ENCODE data around the gene DNAJC7.

Gene DNAJC7

DNA sequence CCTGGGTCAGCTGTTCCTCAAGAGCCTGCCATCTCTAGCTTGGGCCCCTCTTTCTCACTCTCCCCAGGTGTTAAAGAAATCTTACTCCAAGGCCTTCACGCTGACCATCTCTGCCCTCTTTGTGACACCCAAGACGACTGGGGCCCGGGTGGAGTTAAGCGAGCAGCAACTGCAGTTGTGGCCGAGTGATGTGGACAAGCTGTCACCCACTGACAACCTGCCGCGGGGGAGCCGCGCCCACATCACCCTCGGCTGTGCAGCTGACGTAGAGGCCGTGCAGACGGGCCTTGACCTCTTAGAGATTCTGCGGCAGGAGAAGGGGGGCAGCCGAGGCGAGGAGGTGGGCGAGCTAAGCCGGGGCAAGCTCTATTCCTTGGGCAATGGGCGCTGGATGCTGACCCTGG is 43.8 kb downstream of the DNAJC7 start:
- no peak for DNase-seq

DNA sequence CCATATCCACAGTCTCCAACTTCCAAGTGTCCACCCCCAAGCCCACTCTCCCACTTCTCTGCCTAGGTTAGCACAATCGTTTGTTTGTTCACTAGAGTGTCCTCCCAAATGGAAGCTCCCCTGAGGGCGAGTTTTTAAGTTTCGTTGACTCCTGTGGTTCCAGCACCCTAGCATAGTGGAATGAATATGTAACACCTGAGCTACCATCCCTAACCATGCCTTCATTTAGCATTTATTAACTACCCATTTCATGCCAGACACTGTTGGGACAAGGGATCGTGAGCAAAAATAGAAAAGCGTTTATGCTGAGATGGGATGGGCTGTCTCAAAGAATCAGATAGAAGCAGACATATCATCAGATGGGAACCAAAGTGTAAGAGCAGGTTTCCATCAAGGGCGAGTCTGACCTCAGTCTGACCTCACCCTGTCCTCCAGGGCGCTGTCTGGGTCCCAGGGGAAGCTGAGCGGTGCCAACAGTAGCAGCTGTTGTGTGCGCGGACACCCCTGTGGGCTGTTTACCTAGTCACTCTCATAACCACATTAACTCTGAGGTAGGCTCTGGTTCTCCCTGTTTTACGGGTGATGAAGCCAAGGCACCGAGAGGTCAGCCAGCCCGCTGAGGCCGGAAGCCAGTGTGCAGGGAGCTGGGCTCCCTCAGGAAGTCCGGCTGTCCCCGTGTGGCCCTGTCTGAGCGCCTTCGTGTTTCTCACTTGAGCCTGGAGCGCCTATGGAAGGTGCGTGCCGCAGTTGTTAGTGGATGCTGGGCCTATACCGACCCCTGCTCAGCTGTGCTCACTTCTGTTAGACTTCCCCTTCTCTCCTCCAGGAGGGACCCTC is 44.5 kb downstream of the DNAJC7 start:
- DNase-seq, result peak; percentile 20

DNA sequence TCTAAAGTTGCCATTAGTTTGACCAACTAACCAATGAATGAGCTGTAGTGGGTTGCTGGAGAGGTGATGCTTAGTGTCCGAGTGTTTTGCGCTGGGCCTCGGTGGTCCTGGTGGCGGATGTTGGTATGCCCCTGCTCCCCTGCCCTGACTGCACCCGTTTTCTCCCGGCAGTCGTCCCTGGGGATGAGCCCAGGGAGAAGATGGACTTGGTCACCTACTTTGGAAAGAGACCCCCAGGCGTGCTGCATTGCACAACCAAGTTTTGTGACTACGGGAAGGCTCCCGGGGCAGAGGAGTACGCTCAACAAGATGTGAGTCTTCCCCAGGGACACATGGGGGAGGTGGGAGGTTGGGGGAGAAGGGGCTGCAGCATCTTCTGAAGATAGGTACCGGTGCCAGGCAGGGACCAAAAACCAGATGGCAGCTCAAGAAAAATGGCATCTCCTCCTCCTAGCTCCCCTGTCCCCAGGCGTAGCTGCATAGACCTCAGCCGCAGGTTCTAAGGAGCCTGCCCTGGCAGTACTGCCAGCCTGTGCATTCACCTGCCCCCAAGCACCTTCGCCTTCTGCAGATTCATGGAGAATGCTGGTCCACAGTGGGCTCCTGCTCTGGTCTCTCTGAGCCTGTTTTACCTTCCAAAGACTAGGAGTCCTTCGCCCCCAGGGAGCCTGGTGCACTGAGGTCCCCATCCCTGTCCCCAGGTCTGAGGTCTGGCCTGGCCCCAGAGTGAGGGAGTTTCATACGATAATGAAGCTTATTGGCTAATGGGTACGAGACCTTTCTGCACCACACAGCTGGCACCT is 45.3 kb downstream of the DNAJC7 start:
- no peak for DNase-seq

DNA sequence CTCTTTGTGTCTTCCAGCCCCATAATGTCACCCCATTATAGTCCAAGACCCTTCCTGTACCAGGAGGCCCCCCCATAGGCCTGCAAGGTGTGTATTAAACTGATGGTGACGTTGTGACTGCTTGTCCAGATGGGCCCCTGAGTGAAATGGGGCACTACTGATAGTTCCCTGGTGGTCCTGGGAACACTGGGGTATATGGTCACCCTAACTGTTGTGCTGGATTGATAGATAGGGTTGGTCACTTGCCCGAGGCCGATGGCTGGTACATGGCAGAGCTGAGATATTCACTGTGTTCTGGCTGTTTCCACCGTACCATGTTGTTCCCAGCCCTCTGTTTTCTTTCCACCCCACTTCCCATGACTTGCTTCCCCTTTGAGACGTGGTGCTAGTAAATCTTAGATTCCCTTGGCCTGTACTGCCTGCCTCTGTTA is 46.3 kb downstream of the DNAJC7 start:
- no peak for DNase-seq

DNA sequence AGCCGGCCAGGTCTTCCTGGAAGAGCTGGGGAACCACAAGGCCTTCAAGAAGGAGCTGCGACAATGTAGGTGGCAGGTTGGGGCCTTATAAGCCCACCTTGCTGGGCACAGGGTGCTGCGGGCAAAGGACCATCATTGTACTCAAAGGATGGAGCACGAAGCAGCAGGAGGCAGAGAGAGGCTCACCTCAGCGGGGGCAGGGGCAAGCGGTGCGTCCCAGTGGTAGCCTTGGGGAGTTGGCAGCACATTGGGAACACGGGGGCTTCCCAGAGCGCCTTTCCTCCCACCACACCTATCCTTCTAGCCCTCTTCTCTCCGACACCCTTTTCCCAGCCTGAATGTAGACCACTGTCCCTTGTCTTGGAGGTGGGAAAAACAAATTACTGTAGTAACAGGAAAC is 48.6 kb downstream of the DNAJC7 start:
- DNase-seq, result no peak

DNA sequence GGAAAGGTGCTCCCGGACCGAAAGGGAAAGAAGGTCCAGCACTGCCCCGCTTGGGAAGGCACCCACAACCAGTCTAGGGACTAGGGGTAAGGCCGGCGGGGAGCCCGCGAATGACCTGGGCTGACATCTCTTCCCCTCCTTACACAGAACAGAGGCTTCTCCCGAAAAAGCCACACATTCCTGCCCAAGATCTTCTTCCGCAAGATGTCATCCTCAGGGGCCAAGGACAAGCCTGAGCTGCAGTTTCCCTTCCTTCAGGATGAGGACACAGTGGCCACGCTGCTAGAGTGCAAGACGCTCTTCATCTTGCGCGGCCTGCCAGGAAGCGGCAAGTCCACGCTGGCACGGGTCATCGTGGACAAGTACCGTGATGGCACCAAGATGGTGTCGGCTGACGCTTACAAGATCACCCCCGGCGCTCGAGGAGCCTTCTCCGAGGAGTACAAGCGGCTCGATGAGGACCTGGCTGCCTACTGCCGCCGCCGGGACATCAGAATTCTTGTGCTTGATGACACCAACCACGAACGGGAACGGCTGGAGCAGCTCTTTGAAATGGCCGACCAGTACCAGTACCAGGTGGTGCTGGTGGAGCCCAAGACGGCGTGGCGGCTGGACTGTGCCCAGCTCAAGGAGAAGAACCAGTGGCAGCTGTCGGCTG is 49.2 kb downstream of the DNAJC7 start:
- DNase-seq, result no peak

DNA sequence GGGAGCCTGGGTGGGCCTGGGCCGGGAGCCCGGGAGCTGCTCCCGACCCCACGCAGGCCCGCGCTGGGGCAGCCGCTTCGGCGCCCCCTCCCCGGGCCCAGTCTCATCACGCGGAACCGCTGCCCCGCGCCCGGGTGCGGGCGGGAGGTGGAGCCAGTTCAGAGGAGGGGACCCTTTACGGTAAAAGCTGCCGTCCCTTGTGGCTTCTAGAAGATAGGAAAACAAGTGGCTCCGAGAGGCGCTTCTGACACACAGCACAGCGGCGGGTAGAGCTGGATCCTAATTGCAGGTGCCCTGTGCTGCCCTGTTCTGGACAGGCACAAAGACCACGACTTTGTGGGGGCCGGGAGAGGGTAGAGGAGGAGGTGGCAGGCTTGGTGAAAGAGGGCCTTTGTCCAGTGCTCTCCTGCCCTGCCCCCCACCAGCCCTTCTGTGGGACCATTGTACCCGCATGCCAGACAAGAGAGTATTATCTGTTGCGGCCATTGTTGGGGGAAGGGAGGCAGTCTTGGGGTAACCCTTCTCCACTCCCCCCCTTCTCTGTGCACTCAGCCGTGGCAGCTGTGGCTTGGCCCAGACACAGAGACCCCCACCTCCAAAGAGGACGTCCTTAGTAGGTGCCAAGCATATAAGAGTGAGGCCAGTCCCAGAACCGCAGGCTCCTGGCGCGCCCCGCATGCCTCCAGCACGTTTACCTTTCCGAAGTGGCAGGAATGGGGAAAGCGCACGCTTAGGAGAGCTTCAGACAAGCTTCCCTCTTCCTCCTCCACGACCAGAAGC is 49.9 kb downstream of the DNAJC7 start:
- DNase-seq, result peak; percentile 55

DNA sequence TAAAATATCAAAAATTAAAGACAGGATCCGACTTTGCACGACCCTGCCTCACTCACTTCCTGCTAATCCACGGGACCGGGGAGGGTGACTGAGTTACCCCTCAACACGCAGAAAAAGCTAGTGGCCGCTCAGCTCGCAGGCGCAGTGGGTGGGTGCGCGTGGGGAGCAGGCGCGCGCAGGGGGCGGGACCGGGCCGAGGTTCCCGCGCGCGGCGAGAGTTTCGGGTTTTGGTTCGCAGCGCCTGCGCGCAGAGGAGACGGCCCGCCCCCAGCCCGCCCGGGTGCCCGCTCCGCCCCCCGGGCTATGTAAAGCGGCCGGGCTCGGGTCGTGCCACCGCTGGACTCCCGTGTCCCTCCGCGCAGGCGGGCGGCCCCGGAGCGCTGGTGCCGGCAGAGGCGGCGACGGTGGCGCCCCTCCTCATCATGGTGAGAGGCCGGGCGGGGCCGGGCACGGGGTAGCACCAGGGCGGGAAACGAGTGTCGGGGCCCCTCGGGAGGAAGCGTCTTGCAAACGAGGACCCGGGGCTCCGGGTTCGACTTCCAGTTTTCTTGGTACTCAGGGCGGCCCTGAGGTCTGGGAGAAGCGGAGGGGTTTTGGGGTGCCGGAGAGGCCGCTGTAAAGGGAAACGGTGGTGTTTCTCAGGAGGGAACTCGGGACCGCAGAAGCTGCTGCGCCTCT is 50.6 kb downstream of the DNAJC7 start, which contains the start of gene CNP:
CNP (plus strand) TSS at position 333 of the 678 bp plus-strand sequence; CDS start at position 423, 90 bp downstream.
- peak; percentile 94 for DNase-seq

DNA sequence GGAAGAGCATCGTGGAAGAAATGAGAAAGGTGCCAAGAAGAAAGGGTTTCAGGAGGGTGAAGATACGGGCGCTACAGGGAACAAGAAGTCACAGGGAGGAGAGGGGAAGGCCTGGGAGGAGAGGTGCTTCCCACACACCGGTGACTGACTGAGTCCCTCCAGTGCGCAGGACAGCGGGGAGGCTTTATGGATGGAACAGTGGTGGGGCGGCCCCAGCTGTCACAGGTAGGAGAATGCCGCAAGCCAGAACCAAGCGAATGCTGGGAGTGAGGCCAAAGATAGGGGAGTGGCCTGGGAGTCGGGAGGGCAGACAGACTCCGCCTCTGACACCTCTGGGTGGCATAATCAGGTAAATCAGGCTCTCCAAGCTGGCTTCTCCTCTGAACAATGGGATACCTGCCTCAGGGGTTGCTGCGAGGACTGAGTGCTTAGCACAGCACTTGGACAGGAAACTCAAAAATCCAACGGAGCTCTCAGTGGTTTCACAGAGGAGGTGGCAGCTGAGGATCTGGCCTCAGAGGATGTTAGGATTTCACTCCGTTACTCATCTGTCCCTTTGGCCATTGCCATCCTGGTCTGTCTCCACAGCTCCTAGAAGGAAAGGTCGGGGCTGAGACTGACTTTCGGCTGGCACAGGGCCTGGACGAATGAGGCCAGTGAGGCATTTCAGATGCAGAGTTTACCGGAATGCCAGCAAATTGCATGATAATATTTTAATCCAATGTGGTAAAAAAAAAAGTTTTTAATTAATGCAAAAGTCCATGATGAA is 51.4 kb downstream of the DNAJC7 start:
- peak; percentile 96 for DNase-seq

DNA sequence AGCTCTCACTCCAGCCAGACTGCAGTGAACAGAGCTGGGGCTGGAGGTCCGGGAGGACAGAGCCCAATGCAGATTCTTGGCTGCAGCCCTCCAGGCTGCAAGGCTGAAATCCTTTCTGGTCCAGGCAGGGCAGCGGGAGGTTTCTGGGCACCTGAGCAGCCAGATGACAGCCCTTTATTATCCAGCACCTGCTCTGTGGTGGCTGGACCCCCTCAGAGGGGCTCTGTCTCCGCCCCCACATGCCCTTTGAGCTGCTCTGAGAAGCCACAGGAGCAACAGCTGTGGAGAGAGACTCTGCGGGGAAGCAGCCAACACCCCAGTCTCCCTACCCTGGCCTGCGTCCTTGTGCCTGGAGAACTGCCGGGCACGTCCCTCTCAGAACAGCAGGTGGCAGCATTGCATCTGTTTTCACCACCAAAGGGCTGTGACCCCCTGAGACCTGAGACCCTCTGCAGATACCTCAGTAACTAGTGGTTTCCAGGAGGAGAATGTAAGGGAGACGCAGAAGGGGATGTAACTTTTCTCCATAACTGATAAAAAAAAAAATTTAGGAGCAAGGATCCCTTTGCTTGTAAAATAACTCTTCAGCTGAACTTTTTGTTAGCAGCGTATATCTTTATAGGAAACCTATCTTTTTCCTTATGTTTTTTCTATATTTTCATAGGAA is 54.3 kb downstream of the DNAJC7 start:
- DNase-seq, result peak; percentile 67

DNA sequence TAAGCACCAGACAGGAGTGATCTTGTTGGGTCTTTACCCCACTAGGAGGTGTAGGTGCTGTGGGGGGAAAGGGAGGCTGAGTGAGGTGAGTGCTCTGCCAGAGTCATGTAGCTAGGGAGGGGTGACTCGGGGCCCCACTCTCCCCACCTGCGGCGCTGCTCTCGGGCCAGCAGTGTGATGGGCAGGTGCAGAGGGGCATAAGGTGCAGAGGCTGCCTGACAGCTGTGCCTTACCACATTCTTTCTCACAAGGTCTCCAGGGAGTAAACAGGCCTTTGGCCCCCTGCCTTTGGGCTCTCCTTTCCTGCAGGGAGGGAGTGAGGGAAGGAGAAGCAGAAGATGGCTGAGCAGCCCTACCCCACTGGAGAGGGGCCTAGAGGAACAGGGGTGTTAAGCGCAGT is 55.1 kb downstream of the DNAJC7 start:
- no peak for DNase-seq

DNA sequence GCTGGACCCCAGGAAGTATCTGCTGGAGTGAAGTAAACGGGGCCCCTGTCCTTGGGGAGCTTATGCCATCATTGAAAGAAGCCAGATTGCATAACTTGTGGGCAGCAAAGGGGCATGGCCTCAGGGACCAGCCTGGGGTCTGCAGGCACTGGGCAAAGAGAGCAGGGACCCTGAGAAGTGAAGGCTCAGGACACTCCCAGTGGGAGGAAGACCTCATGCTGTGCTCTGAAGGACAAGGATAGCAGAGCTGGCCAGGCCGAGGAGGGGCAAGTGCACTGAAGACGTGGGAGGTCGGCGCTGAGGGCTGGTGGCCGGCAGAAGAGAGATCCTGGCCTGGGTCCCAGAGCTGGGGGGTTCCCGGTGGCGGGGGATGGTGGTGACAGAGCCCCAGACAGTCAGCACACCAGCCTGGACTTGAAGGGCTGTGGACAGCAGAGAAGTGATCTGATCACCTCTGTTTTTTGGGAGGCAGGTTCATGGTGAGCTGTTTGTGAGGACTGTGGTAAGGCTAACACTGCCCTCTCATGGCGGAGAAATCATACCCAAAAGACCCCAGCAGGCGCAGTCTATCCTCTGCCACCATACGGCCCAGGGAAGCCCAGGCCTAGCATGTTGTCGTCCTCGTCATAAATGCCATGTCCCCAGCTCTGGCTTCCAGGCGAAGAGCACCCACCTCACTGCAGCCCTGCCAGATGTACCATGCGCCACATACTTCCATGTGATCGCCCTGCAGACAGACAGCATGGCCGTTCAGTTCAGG is 57.7 kb downstream of the DNAJC7 start:
- DNase-seq, result peak; percentile 44

DNA sequence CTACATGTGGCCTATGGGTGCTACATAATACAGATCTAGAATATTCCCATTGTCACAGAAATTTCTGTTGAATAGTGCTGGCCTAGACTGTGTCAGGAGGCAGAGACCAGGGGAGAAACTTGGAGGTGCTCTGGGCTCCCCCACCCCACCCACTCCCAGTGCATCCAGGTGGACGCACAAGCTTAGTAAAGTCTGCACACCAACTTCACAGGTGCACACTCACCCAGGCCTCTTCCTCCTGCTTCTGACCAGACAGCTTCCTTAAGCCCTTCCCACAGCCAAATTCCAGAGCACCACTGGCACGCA is 58.3 kb downstream of the DNAJC7 start:
- DNase-seq, result no peak

DNA sequence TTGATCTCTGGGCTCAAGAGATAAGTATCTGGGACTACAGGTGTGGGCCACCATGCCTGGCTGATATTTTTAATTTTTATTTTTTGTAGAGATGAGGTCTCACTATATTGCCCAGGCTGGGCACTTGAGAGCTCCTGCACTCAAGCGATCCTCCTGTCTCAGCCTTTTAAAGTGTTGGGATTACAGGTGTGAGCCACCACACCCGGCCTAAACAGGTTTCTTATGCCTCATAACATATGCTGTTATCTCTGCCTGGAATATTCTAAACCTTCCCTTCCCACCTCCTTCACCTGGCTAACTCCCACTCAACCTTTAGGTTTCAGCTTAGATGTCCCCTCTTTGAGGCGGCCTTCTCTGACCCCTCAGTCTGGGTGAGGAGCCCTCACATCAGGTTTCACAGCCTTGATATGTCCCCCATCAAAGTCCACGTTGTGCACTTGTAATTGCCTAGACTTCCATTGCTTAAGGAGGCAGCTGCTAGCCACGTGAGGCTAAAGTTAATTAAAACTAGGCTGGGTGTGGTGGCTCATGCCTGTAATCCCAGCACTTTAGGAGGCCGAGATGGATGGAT is 59.3 kb downstream of the DNAJC7 start:
- DNase-seq, result no peak

DNA sequence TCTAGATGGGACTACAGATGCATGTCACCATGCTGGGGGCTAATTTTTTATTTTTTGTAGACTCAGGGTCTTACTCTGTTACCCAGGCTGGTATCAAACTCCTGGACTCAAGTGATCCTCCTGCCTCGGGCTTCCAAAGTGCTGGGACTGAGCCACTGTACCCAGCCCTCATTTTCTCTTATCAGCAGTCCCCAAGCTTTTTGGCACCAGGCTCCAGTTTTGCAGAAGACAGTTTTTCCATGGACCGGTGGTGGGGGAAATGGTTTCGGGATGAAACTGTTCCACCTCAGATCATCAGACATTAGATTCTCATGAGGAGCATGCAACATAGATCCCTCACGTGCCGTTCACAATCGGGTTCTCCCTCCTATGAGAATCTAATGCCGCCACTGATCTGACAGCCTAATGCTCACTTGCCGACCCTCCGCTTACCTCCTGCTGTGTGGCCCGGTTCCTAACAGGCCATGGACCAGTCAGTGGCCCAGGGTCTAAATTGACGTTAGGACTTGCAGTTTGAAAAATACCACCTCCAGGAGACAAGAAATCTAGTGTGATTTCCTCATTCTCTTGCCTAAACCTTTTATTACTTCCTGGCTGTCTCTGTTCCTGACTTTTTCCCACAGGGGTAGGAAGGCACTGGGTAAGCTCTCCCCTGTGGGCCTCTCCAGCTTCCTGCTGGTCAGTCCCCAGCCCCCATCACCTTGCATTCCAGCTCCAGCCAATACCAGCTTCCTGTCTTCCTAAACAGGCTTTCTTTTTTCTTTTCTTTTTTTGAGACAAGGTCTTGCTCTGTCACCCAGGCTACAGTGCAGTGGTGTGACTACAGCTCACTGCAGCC is 60.0 kb downstream of the DNAJC7 start:
- DNase-seq, result no peak

DNA sequence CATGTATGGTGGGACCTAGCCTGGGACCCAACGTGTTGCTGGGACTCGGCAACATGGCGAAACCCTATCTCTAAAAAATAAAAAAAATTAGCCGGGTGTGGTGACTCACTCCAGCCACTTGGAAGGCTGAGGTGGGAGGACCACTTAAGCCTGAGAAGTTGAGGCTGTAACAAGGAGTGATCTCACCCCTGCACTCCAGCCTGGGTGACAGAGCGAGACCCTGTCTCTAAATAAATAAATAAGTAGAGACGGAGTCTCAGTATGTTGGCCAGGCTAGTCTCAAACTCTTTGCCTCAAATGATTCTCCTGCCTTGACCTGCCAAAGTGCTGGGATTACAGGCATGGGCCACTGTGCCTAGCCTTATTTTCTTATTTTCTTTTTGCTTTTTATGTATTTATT is 60.7 kb downstream of the DNAJC7 start:
- DNase-seq, result no peak

DNA sequence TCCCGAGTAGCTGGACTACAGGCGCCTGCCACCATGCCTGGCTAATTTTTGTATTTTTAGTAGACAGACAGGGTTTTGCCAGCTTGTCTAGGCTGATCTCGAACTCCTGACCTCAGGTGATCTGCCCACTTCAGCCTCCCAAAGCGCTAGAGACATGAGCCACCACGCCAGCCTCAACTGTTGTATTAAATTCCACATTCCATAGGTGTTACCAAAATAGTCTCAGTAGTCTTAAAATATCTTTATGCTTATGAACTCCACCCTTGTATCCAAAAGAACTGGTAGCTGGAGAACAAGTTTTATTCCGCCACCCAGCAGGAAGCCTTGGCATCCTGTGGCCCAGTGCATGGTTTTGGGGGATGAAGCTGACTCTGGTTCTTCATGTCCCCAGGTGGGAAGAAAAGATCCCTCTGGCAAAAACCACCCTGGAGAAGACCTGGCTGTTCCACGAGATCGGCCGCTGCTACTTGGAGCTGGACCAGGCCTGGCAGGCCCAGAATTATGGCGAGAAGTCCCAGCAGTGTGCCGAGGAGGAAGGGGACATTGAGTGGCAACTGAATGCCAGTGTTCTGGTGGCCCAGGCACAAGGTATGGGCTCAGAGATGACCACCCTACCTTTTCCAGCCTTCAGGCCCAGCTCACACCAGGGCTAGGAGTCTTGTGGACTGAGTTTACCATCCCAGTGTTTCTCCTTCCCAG is 68.3 kb downstream of the DNAJC7 start:
- no peak for DNase-seq

DNA sequence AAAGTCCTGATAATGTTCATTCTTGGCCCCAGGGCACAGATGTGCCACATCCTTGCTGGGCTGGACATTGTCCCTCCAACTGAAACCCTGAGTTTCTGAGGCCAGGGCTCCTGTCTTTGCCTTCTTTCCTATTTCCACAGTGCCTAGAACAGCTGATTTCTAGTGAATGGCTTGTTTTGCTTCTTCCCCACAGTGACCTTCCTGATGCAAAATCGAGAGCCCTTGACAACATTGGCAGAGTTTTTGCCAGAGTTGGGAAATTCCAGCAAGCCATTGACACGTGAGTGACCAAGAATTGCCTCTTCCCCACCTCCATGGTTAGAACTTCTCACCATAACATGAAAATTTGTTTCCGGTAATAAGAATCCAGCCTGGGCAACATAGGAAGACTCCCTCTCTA is 72.3 kb downstream of the DNAJC7 start:
- DNase-seq, result no peak
